Stimulated activated CD8-positive, alpha-beta memory T cell treated with anti-CD3 and anti-CD28 coated beads, Interleukin-4, amount 100 ng/mL, for 4 hours (primary cell): ENCODE results near the gene CDK6.
"Not testable (repeated sequence)": the region's sequence is repeated elsewhere in the genome, so short reads cannot be mapped to it uniquely, and the experiment has no call there.

Experiments used
- DNase-seq, 2 donors: peaks; one replicate each; pipeline ENCODE4 v3.0.0-alpha.2; 2020; ENCODE audit warnings: low read depth in 2 of 2, low spot score in 1 of 2

Gene CDK6

DNA sequence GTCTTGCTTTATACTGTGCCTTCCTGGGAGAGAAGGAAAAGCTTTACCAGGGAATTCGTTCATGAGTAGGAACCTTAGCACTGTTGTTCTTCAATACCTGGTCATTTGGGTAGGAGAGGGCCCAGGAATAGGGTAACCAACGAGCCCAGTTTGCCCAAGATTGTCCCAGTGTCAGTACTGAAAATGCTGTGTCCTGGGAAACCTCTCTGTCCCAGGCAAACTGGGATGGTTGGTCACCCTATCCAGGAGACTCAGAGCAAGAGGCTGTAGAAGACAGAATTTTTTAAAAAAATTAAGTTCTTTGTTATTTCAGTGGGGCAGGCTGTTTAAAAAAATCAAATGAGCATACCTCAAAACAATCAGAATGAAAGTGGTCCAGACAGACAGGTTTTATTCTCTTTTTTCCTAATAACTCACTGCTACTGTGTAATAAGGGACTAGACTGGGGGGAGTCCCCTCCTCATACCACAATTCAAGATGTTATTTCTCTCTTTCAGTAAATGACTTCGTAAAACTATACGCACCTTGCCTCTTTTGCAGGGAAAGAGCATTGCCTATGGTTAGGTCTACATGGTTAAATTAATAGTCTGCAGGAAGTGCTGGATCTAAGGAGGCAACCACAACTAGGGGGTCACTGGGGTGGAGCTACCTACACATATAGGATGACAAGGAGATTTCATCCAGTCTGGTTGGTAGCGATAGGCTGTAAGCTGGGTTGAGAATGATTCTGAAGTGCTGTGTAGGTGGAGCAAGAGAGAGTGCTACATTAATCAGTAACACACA is 205.1 kb downstream of the CDK6 start:
- no peak for DNase-seq

DNA sequence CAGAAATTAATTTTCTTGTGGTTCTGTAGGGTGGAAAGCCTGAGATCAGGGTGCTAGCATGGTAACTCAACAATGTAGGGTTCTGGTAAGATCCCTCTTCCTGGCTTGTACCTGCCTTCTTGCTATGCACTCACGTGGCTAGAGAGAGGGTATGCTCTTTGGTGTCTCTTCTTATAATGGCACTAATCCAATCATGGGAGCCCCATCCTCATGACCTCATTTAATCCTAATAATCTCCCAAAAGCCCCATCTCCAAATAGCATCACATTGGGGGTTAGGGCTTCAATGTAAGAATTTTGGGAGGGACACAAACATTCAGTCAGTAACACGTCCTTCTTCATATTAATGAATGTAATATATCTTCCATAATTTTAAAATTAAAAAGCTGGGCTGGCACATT is 206.6 kb downstream of the CDK6 start:
- no peak for DNase-seq

DNA sequence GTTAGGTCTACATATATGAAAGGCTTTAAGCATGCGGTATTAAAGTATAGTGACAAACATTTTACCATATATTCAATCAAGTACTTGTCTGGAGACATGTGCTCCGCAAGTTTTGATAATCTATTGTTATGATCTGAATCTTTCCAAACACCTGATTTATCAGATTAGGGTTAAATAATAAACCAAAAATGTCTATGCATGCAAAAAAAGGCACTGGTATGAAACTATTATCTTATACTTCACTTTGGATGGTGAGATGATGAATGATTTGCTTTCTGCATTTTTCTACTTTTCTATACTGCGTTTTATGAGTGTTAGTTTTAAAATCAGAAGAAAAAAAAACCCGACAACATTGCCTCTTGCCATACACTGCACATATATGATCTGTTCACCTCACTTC is 208.4 kb downstream of the CDK6 start:
- no peak for DNase-seq

DNA sequence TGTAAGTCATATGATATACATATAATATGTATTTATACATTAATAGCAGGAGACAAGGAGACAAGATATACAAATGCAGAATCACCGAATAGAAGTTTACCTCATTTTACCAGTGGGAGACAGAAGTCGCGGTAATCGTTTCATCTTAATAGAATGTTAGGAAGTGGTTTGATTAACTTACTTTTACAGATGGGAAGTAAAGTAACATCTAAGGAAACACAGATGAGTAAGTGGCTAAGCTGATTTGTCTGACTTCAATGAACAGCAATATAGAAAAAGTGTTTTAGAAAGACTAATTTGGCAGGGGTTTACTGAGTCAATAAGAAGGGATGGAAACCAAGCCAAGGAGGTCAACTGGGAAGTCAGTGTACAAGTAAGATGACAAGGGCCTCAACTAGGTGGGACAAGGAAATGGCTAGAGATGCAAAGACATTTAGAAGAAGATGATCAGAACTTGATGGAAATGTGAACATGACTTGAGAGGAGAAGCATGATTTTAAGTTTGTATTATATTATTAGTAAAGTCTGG is 210.0 kb downstream of the CDK6 start:
- DNase-seq: no peak

DNA sequence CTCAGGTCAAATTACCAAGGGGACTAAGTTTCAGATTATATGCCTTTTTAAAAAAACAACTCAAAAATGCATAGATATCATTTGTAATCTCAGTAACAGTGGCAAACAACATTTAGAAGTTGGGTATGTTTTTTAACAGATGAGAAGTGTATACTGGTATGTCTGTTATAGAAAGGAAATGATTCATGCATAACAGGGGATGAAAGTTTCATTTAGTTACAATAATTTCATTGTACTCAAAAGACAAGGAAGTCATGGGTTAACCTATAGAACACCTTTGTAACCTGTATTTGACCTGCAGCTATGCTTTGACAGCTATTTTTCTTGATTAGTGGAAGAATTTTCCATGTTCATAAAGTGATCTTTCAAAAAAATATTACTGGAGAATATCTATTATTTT is 210.8 kb downstream of the CDK6 start:
- DNase-seq: no peak

DNA sequence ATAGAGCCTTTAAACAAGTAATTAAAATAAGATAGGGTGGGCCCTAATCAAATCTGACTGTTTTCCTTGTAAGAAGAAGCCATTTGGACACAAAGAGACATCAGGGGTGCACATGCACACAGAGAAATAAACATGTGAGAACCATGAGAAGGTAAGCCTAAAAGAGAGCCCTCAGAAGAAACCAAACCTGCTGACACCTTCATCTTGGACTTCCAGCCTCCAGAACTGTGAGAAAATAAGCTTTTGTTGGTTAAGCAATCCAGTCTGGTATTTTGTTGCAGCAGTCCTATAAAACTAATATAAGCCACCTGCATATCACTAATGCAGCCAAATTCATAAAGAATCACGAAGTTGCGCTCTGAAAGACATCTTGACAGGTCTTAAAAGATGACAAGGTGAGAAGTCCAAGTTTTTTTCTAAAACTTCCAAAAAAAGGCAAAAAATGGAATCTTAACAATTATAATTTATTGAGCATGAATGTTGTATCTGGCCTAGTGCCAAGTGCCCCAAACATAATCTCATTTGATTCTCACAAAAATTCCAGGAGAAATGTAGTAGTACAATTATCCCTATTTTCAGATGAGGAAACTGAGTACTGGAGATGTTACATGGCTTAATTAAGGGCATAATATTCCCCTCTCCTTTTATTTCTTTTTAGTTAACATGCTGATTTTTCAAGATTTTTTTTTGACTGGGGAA is 211.9 kb downstream of the CDK6 start:
- DNase-seq: no peak

DNA sequence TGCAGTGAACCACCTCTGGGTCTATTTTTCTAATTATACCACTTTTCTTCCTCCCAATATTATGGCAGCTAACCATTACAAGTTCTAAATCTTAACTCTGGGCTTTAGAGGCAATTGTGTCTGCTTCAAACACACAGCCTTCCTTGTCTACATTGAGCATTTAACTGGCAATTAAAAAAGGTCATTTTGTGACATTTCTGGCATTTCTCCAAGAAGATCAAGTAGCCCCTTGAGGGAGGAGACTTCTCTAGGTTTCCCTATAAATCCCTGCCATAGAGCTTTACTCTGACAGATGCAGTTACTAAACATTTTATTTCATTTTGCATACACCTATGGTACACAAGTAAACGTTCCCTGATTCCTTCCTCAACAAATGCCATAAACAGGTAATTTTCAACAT is 212.8 kb downstream of the CDK6 start:
- no peak for DNase-seq

DNA sequence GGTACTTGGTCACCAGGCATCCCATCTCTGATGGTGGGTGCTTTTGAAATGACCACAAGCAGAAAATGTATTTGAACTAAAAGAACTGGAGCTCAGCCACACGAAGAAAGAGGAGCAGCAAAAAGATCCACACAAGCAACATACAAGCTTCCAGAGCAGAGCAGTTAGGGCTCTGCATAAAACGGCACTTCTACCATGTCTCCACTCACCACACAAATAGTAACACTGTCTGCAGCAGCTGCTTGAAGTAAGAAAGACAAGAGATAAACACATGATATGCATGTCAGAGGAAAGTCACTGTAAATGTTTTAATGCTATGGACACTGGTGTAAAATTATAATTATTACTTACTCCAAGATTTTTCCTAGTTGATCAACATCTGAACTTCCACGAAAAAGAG is 213.7 kb downstream of the CDK6 start:
- no peak for DNase-seq

DNA sequence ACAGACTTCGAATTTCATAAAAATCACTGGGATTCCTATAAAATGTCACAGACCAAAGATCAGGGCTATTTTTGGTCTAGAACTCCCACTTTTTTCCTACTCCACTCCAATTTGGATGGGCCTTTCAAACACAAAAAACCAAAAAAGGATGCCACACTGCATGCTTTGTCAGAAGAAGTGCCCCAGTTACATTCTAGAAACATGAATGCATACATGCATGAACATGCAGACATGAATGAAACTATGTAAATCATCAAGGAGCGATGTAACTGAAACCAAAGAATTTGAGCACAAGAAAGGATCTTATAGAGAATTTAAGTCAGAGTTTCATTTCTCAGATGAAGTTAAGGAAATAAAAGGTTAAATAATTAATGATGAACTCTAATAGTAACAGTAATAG is 214.3 kb downstream of the CDK6 start:
- DNase-seq: no peak

DNA sequence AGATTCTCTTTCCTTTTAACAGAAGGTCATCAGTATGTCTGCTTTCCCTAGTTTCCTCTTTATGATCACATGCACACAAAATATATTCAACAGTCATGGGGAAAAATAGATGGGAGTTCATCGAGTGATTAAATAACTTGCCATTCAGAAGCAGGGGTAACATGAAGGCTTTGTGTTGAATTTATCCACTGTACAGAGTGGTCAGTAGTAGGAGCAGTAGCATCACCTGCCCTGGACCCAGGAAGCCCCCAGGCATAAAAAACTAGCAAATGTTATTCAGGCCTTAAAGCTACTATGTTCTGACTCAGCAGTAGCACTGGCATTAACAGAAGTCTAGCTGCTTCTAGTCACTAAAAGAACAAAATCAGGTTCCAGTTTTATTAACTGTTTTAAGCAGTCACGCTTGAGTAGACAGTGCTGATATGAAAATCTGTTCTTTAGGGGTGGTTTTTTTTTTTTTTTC is 214.8 kb downstream of the CDK6 start:
- DNase-seq: no peak

DNA sequence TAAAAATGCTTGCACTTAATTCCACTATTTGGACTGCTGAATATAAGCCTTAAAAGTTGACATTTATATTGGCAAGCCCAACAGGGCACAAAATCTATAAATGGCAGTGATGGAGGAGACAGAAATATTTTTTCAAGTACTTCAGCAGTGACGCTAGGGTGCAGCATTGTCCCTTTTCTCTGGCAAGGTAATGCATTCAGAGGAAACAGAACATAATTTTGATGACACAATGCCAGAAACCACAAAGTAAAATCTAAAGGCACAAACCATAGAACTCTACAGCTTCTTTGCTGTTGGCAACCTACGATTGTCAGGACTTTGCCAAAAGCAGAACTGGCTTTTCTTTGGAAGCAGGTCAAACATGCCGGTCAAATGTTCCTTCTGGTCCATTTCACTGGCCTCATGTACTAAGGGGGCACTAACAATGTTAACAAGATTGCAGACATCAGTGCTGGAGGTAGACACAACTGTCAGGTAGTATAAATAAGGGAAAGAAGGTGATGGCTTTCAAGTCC is 215.3 kb downstream of the CDK6 start:
- DNase-seq: peak; percentile 44 to 54

DNA sequence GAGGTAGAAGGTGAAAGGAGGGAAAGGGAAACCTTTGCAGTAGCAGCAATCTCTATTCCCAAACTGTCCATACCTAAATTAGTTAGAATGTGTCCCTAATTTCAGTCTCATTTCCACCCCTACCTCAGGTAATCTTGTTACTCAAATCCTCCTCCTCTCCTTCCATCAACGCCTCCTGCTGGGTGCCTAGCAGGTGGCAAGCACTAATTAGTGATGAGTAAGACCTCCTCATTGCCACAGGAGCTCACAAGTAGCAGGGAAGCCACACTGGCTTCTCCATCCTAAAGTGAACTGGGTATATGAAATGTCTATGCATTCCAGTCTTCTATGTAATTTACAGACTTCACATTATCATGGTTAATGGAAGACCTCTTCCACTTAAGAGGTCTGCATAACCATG is 220.5 kb downstream of the CDK6 start:
- no peak for DNase-seq

DNA sequence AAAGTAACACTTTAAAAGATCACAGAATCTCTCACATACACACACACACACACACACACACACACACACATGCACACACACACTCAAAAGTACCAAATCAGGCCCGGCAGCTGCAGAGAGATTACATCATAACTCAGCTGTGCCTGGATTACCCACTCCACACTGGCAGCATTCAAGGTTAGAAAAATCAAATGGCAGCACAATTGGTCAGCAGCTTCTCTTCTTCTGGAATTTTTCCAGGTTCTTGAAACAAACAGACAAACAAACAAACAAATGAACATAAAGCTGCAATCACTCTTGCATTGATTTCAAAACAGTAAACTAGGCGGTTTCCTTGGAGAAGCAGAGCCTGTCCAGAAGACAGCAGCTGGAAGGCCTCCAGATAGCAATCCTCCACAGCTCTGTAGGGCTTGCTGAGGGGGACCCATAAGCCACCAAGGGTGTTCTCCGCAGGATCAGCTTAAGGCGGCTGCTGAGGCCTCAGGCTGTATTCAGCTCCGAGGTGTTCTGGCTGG is 221.7 kb downstream of the CDK6 start:
- no peak for DNase-seq

DNA sequence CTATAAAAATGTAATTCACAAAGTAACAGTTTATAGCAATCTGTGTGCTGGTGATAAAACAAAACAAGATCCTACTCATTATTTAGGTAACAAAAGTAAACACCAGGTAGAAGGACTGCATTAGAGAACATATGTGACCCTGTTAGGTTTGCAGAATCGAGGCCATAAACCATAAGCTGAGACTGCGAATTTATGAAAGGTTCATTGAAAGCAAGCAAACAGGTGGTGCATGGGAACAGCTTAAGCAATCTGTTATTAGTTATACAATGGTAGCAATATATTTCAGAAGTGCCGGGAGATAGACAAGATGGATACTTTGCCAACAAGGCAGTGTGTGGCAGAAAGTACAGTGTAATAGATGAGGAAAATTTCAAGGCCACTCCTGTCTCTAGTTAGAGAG is 222.7 kb downstream of the CDK6 start:
- no peak for DNase-seq

DNA sequence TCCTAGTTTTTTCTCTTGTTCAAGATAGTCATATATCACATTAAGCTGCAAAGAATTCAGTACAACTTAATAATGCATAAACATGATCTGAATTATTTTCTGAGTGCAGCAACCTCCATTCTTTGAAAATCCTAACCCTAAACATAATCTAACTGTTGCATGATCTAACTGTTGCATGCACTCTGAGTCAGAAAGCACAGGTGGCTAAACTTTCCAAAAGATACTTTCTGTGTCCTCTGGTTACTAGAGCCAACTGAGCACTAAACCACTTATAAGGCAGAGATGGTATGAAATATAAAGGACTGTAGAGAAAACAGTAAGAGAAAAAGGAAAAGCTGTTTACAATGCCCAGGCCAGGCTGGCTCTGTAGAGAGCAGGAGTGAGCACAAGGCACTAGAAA is 223.2 kb downstream of the CDK6 start:
- no peak for DNase-seq

DNA sequence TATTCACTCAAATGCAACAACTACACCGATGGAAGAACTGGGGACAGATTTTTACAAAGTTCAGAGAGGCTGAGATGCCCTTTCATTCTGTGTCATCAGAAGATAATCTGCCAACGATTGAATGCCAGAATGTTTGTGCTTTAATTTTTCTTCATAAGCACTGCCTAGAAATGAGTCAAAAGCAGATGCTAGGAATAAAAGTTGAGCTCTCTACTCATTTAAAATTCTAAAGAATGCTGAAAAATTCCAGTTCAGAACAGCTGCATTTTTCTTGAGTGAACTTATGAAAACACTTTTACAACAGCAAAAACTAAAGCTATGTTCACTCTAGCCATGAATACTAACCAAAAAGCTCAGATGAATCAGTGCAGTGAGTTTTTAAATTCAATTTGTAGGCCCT is 223.9 kb downstream of the CDK6 start:
- DNase-seq: no peak

DNA sequence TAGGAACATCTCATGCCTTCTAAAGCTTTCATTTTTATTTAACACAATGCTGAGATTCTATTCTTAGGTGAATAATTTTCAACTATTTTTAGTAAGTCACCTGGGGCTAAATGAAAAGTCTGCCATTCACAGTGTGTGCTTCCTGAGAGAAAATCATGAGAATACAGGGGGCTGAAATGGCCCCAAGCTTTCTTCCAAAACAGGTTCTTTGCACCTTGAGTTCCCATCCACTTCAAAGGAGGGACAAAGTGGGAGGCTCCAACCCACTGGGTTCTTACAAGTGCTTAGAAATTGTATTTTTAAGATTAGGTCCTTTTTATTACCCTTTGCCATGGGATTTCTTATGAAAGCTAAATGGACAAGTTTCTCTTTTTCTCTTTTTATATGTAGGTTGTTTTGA is 224.6 kb downstream of the CDK6 start:
- DNase-seq: no peak

DNA sequence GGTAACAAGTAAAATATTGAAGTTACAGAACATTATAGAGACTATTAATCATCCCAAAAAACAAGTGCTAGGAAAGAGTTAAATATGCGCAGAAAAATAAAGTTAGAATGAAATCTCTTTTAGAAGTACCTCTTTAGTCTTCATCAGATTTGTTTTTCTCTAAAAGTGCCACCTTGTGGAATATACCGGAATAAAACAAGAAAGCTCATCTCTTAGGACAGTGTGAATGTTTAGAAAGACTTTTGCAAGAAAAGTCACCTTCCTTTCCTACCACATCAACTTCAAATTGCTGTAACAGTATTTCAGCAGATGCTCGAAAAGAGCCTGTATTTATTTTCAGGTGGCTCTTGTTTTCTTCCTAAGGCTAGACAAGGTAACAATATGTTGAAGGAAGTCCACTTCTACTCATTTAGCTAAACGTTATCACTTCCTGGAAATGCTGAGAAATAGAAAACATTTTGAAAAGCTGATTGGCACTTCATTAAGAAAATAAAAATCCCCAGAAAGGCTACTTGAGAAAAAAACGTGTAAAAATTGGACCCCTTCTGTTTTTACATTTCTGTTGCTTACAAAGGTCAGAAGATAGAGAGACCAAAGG is 226.4 kb downstream of the CDK6 start:
- DNase-seq: no peak

DNA sequence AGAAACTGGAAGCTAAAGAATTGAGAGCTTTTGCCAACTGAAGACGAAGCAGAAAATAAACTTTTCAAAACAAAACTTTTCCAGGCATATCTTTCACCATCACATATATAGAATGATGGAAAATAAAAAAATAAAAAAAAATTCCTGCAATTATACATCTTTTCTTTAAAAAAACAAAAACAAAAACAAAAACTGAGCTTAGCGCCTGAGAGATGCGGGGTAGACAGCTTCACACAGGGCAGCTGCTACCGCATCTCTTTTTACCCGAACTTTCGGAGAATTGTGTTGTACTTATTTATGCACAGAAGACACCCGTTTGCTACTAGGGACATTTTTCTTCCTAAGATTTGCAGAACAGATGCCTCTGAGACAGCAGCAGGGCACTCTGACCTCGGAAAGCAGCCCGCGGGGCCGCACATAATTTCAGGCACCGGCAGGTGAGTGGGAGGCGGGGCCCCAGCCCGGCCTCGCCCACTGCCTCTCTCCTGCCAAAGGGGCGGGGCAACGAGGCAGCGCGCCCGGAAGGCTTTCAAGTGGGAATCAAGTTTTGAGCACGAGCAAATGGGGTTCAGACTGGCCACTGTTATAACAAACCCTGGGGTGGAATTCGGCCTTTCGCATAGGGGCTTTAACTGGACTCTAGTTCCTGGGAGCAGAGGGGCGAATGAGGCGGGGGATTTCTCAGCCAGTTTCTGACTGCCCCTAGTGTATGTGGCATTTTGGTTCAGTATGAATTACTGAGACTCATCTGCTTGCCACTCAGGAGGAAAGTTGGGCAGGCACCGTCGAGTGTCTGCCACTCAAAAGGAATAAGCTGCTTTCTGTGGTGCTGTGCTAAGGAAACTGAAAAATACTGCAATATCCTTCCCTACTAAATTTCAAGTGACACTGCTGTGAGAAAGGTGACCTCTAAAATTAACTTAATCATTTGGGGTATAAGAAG is 227.7 kb downstream of the CDK6 start:
- no peak for DNase-seq

DNA sequence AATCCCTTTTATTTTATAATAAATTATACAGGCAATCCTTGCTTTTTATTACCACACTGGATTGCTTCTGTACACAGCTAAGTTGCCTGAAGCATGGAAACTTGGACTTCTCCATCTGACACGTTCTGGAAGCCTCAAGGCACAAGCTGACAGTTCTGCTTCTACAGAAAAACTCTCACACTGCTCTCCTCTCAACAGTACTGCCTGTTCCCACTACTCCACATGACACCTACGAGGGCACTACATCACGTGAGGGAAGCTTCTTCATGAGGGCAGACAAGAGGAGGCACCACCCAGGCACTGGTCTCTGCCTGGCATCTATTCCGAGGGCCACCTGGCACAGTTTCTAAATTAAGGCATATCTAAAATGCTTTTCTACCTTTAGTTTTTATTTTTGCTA is 229.4 kb downstream of the CDK6 start:
- no peak for DNase-seq

DNA sequence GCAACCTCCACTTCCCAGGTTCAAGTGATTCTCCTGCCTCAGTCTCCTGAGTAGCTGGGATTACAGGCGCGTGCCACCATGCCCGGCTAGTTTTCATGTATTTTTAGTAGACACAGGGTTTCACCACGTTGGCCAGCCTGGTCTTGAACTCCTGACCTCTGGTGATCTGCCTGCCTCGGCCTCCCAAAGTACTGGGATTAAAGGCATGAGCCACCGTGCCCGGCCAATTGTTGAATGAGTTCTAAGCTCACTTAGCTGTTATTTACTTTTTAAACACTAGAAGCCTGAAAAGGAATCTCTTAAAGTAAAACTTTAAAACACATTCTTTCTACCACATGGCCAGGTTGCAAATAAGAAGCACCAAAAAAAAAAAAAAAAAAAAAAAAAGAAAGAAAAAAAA is 231.9 kb downstream of the CDK6 start:
- not testable (repeated sequence) for DNase-seq
